Epidermal melanocyte (primary cell): Measurements from ENCODE around the gene CCDC126.
"Not testable (repeated sequence)": the region's sequence is repeated elsewhere in the genome, so short reads cannot be mapped to it uniquely, and the experiment has no call there.

ENCODE experiments used
- DNase-seq: peaks from one replicate; pipeline ENCODE4 v3.0.0; 2011; ENCODE audit warnings: low spot score; ENCODE audit not compliant: insufficient read length

Gene CCDC126

DNA sequence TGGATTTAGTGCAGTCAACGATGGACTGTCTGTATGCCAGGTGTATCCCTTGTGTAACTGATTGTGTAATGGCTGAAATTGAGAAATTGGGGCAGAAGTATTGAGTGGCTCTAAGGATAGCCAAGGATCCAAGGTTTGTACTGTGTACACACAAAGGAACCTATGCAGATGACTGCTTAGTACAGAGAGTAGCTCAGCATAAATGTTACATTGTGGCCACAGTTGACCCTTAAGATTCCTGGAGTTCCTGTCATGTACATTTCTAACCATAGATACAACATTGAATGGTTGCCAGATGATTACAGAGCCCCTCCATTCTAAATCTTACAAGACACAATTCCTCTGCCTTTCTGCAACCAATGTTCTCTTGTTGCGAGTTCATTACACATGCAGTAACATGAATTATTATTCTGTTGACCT lies 25.3 kb downstream of the CCDC126 start:
- DNase-seq, result no peak

DNA sequence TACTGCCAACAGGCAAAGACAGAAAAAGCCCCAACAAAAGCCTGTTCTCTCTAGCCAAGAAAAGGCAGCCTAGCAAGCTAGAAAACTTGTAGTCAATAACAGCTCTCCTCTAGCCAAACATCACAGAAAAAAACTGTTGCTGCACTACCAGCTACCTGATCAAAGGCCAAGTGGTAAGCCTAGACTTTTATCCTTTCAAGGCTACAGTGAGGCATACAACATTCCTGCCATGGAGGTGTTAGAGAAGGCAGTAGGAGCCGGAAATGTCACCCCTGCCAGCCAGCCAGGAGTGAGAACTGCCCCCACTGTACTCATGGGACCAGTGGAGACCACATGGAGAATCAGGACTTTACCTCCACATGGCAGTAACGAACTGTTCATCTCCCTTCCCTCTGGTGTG lies 31.2 kb downstream of the CCDC126 start:
- no peak for DNase-seq

- DNase-seq, result no peak
Measured at GRCh38 chr7:23633417-23633816, 36.2 kb downstream of the CCDC126 start.

DNA sequence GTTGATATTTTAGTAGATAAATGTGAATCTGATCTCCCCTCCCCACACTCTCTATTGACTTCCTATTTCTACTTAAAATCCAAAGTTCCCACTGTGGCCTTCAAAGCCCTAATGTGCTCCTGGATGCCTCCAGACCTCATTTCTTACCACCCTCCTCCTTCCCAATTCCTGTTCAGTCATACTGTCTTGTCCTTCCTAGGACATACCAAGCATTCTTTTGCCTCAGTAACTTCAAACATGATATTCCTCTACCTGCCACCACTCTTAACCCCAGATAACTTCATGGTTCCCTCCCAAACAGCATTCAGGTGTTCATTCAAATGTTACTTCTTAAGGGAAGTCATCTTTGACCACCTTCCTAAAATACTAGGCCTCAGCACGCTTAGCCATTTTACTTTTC lies 48.6 kb downstream of the CCDC126 start:
- DNase-seq, result no peak

- DNase-seq, result no peak
Measured at GRCh38 chr7:23653942-23654341, 56.8 kb downstream of the CCDC126 start.

DNA sequence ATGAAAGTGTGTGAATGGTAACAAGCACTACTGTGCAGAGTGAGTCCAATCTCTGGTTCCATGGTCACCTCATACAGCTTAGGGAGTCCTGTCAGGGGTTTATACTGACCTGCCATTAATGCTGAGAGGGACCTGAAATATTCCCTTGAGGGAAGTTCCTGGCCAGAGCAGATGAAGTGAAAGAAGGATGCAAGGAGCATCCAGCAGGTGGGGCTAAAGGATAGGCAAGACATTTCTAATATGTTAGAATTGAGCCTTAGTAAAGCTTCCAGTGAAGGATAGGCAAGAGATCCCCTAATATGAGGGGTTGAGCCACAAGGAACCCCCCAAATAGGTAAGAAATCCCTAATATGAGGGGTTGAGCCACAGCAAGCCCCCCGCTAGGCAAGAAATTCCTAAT lies 57.3 kb downstream of the CCDC126 start:
- DNase-seq, result no peak

DNA sequence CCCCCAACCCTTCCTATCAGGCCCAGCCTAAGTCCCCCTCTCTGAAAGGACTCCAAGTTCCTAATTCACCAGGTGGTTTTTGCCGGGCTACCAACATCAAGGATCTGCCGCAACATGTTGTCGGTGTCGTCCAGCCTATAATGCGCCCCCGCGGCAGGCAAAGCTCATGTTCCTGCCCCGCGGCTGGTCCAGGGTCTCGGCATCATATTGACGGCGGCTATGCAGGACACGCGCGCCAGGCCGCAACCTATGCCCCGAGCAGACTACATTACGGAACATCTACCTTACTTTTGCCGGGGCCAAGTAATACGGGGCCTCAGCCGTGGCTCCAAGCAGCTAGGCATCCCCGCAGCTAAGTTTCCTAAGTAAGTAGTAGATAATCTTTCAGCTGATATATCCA lies 58.3 kb downstream of the CCDC126 start:
- DNase-seq, result no peak

DNA sequence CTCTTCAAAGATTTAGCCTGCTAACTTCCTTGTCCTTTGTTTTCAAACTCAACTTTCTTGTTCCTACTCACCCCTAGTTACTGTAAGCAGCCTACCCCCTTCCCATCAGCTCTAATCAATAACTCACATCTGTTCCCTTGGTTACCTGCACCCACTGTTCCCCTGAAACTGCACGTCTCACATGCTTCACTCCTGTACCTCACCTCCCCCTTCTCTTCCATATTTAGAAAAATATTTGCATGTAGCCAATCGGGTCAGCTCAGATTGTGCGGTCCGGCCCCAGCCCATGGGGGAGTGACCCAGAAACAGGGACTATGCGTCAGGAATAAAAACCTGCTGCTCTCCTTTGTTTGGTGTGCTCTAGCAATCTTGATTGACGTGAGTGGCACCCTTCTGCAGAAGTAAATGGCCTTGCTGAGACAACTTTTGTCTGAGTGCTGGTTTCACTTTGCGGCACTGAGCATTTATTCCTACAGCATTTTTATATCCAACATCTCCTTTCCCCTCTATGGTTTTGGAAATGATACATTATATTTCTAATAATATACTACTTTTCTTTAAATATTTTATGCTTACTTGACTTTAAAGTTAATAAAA lies 61.7 kb downstream of the CCDC126 start:
- no peak for DNase-seq

GRCh38 chr7:23661385-23661784 lies 64.2 kb downstream of the CCDC126 start:
- DNase-seq, result no peak

DNA sequence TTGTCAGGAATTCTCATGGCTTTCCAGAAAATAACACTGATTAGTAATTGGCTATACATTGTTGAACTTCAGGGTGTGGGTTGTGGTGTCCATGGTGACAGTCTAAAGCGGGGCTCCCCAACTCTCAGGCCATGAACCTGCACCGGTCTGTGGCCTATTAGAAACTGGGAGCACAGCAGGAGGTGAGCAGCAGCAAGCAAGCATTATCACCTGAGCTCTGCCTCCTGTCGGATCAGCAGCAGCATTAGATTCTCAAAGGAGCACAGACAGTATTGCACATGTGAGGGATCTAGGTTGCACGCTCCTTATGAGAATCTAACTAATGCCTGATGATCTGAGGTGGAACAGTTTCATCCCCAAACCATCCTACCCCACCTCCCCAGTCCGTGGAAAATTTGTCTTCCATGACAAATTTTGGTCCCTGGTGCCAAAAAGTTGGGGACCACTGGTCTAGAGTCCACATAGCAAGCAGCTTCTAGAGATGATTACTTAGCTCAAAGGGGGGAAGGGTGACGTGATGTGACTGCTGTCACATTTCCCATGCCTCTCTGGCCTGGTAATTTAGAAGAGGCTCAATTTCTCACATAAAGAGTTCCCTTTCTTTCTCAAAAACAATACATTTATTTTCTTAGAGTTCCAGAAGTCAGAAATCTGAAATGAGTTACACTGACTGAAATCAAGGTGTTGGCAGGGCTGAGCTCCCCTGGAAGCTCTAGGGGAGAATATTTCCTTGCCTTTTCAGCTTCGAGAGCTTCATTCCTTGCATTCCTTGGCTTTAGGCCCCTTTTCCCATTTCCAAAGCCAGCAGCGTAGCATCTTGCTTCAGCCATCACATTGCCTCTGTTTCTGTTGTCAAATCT lies 65.2 kb downstream of the CCDC126 start:
- DNase-seq, result no peak

GRCh38 chr7:23662984-23663313 lies 65.8 kb downstream of the CCDC126 start:
- DNase-seq, result no peak

- no peak for DNase-seq
Measured at GRCh38 chr7:23664122-23664521, 66.9 kb downstream of the CCDC126 start.

- DNase-seq, result no peak
Measured at GRCh38 chr7:23672033-23672432, 74.9 kb downstream of the CCDC126 start.

DNA sequence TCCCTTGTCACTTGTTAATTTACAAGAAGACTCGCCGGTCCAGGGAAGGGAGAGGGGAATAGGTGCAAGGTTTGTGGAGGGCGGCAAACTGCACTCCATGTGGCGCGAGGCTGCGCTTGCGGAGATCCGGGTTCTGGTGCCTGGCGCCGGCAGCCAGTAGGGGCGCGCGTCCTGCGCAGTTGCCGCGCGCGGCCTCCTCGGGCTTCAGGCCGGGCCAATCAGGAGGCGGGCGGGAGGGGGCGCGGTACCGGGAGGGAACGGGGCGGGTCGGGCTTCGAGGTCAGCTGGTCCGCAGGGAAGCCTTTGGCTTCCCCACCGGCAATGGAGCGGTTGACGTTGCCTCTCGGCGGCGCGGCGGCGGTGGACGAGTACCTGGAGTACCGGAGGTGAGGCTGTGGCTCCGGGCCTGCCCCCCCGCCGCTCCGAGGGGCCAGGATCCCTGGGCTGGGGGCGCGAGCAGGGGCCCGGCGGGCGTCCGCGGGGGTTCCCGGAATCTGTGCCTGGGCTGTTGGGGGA lies 82.8 kb downstream of the CCDC126 start, which contains the start of gene FAM221A:
TSS of gene FAM221A (plus strand) at position 302 of the 516 bp plus-strand sequence. CDS start at position 322, 20 bp downstream.
- DNase-seq, result peak; percentile 26

DNA sequence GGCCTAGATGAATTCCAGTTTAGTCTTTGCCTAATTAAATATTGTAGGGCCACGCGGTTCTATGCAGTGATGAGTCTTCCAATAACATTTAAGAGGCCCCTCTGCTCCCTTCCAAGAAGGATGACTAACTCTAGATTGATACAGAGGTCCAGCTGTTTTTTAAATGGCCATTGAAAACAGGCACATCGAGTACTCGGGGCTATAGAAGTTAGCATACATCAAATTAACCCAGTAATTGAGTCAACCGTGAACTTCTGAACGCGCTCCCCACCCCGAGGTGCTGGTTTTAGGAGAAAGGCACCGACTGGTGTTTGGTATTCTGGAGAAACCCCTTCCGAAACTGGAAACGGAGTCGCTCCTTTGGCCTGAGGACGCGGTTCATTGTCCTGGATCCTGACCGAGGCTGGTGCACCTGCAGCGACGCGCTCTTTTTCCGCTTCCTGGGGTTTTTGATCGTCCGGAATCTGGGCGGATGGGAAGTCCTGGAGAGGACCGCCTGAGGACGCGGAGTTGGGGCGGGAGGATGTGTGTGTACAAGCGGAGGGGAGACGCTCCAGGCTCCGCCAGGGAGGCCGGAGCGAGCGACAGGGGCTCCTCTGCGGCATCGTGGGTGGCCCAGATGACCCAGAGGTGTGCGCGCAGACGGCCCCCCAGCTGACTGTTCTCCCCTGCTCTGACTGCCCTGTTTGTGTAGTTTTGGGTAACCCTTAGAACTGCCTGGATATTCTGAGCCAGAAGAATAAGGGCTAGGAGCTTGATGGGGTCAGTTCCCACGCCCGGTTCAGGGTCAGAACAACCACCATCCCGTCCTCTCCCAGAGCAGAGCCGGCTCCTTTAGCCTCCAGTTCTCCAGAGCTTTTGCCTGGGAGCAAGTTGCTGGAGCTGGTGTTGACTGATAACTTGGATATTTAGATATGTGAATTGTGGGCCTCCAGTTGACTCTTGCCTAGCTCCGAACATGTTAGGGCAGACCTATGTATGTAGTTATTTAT lies 83.5 kb downstream of the CCDC126 start:
- DNase-seq, result no peak

- not testable (repeated sequence) for DNase-seq
Measured at GRCh38 chr7:23684041-23684440, 86.9 kb downstream of the CCDC126 start.

DNA sequence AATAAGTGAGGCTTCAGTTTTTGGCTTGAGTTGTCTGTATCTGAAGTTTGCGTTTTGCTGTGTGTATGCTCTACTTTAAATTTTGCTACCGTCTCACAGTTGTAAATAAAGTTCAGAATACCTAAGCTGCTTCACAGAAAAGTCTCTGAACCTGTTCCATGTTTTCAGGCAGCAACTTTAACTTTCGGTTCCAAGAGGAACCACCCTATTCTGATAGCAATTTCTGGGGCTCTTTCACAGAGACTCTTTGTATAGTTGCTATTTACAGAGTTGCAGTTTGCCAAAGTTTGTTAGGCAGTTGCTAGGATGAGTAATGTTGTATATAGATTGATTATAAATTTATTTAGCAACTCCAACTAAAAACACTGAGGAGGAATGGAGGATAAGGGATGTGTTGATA lies 88.5 kb downstream of the CCDC126 start:
- DNase-seq, result no peak

DNA sequence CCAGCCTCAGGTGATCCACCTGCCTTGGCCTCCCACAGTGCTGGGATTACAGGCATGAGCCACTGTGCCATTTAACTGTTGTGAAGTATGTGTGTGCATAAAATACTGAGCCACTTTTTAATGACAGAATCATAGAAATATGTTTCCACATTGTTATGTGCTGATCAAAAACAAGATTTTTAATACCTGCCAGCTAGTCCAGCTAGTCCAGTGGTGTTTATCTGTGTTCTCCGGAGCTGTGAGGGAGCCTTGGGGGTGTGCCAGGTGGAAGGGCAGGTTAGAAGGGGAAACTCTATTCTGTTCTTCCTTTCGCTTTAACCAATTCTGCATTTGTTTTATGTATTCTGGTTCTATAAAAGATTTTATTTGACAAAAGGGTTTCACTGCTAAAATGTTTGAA lies 89.8 kb downstream of the CCDC126 start:
- DNase-seq, result no peak

- DNase-seq, result no peak
Measured at GRCh38 chr7:23689165-23689564, 92.0 kb downstream of the CCDC126 start.

DNA sequence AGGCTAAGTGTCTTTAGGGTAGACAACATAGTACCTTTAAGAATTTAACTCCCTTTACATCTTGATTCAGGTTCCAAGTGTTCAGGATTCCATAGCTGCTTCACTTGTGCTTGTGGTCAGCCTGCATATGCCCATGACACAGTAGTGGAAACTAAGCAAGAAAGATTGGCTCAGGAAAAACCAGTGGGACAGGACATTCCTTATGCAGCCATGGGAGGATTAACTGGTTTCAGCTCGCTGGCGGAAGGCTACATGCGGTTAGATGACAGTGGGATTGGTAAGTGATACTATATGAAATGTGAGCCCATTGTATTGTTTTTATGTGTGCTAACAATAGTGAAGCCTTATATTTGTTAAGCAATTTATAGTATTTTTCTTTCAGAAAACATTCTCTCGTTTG lies 94.1 kb downstream of the CCDC126 start:
- DNase-seq, result no peak

- no peak for DNase-seq
Measured at GRCh38 chr7:23693224-23693623, 96.0 kb downstream of the CCDC126 start.
